Tibial artery (tissue), 4 donors: Measurements from ENCODE around the gene ACSS1.

ENCODE experiments used
- DNase-seq, 2 donors: peaks; one replicate each; pipeline ENCODE4 v3.0.0-alpha.2; 2019
- H3K27ac ChIP-seq, 2 donors: fragments of 200-600 bp; sonication (generic) in 1 of 2; 1 replicate in 1 of 2; 2 replicates in 1 of 2; pipeline ENCODE4 v1.5.1; 2018 to 2019; ENCODE audit warnings: mild to moderate bottlenecking in 1 of 2
- H3K27me3 ChIP-seq, 2 donors: fragments of 200-600 bp; sonication (generic) in 1 of 2; one replicate each; pipeline versions ENCODE4 v1.5.1 to v1.6.0; 2016 to 2019
- H3K36me3 ChIP-seq, 3 donors: fragments of 200-600 bp; sonication (generic) in 2 of 3; one replicate each; pipeline ENCODE4 v1.5.1; 2016 to 2019; ENCODE audit warnings: mild to moderate bottlenecking in 2 of 3
- H3K4me1 ChIP-seq, 4 donors: fragments of 200-600 bp; sonication (generic) in 2 of 4; 1 replicate in 3 of 4; 2 replicates in 1 of 4; pipeline ENCODE4 v1.5.1; 2016 to 2019
- H3K4me3 ChIP-seq, 2 donors: fragments of 200-600 bp; sonication (generic) in 1 of 2; 1 replicate in 1 of 2; 2 replicates in 1 of 2; pipeline ENCODE4 v1.5.1; 2018 to 2019; ENCODE audit warnings: mild to moderate bottlenecking in 2 of 2
- H3K9me3 ChIP-seq, 3 donors: fragments of 200-600 bp; sonication (generic) in 1 of 3; one replicate each; pipeline ENCODE4 v1.5.1; 2016 to 2019
- intact Hi-C: fragments of 100-400 bp; cut with DNase I; formaldehyde crosslinking; loops from one replicate; pipeline ENCODE4 v1.15.0; 2023; ENCODE audit warnings: low total_unique reads
- TF ChIP-seq, protein P1 (sequence below), 2 experiments: fragments of 200-600 bp in 1 of 2; fragments of 450-650 bp in 1 of 2; IDR thresholded peaks; one replicate each; pipeline ENCODE4 v1.5.1; 2017 to 2019; ENCODE audit warnings: antibody characterized with exemption in 2 of 2, mild to moderate bottlenecking in 1 of 2, moderate library complexity in 1 of 2

ACSS1 gene

DNA sequence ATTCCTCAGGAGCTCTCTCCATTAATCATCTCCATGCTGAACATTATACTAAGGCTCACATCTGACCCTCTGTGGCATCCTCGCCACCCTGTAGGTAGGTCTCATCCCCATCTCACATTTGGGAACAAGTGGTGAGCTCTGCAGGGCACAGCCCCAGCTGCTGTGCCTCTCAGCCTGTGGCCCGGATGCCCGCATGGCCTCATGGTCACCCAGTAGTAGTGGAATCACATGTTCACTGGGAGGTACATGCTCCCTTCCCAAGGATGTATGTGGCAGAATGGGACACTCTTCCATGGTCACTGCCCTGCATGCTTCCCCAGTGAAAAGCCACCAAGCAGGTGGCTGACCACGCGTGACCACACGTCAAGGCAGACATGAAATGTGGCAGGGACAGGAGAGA lies 39.1 kb downstream of the ACSS1 start:
- Histone ChIP-seq H3K36me3 (peaks cover 7 to 82% (median 54%) of the 10 kb centered on the region in 3 donors), H3K9me3 (no peaks in the 10 kb centered on the region), H3K4me1 (peaks cover 0 to 23% (median 0%) of the 10 kb centered on the region in 4 donors), H3K4me3 (no peak overlapping the region), H3K27me3 (no peaks in the 10 kb centered on the region), H3K27ac (no peak overlapping the region)
- TF ChIP-seq, protein P1, sequence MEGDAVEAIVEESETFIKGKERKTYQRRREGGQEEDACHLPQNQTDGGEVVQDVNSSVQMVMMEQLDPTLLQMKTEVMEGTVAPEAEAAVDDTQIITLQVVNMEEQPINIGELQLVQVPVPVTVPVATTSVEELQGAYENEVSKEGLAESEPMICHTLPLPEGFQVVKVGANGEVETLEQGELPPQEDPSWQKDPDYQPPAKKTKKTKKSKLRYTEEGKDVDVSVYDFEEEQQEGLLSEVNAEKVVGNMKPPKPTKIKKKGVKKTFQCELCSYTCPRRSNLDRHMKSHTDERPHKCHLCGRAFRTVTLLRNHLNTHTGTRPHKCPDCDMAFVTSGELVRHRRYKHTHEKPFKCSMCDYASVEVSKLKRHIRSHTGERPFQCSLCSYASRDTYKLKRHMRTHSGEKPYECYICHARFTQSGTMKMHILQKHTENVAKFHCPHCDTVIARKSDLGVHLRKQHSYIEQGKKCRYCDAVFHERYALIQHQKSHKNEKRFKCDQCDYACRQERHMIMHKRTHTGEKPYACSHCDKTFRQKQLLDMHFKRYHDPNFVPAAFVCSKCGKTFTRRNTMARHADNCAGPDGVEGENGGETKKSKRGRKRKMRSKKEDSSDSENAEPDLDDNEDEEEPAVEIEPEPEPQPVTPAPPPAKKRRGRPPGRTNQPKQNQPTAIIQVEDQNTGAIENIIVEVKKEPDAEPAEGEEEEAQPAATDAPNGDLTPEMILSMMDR (IDR thresholded peaks at IDR 0.05) = no peak
- DNase-seq = peak; percentile 7 to 52
- intact Hi-C loops = no loop called here

DNA sequence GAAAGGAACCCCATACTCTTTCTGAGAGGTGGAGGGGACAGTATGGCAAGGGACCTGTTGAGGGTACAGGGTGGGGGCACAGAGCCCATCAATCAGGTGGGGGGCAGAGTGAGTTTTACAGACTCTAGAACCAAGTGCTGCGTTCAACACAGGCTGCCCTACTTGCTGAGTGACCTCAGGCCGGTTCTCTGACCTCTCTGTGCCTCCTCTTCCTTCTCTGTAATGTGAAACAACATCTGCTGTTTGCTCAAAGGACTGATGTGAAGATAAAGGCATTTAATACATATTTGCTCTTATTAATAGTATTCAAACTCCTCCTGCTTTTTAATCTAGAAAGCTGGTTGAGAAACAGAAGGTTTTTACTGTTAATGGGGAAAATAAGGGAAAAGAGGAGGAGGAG lies 39.5 kb downstream of the ACSS1 start:
- TF ChIP-seq, protein P1 (IDR thresholded peaks at IDR 0.05) = no peak
- H3K4me3 ChIP-seq = no peak overlapping the region
- H3K27me3 ChIP-seq = no peaks in the 10 kb centered on the region
- no peaks in the 10 kb centered on the region for H3K9me3 ChIP-seq
- intact Hi-C loops = no loop called here
- no peak overlapping the region for H3K27ac ChIP-seq
- peaks cover 11 to 86% (median 58%) of the 10 kb centered on the region in 3 donors for H3K36me3 ChIP-seq
- DNase-seq = no peak
- peaks cover 0 to 23% (median 0%) of the 10 kb centered on the region in 4 donors for H3K4me1 ChIP-seq

DNA sequence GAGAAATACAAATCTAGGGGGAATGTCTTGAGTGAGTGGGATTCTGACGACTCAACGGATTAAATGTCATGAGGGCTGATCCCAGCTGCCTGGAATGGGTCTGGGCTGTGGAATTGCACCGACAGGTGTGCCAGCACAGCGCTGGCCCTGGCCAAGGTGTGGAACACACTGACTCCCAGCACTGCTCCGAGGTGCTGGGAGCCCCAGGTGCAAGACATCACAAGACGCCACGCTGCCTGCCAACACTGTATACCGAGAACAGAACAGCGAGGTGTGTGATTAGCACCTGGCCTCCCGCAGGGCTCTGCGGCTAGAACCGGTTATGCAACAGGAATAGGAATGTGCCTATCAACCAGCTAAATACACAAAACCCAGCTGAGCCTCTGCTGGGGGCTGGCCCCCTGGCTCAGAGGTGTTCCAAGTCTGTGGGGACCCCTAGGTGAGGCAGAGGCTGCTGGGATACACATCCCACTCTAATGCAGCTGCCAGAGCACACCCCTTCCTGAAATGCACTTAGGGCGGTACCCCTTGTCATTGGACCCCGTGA lies 40.6 kb downstream of the ACSS1 start:
- Histone ChIP-seq H3K4me1 (peaks cover 0 to 16% (median 0%) of the 10 kb centered on the region in 4 donors), H3K36me3 (peaks cover 22 to 87% (median 62%) of the 10 kb centered on the region in 3 donors), H3K27me3 (no peaks in the 10 kb centered on the region), H3K4me3 (no peak overlapping the region), H3K27ac (no peak overlapping the region), H3K9me3 (no peaks in the 10 kb centered on the region)
- TF ChIP-seq, protein P1 (IDR thresholded peaks at IDR 0.05) = no peak
- peak; percentile 16 to 63 for DNase-seq
- intact Hi-C loops = no loop called here

DNA sequence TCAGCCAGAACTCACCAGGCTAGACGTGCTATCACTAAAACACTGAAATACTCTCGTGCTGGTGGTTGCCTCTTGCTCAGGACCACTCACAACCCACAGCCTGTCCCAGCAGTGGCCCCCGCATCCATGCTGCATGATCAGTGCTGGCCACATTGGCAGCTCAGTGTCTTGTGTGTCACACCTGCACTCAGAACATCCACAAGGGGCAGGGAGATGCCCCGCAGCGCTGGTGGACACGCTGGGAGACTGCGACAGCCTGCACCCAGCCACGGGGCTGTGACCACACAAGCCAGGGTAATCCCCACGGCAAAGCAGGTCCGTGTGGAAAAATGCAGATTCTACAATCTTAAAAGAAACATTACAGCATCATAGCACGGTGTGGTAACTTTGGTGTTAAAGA lies 41.5 kb downstream of the ACSS1 start:
- Histone ChIP-seq H3K27me3 (no peaks in the 10 kb centered on the region), H3K27ac (no peak overlapping the region), H3K4me1 (peaks cover 0 to 15% (median 0%) of the 10 kb centered on the region in 4 donors), H3K36me3 (peaks cover 29 to 94% (median 71%) of the 10 kb centered on the region in 3 donors), H3K4me3 (no peak overlapping the region), H3K9me3 (no peaks in the 10 kb centered on the region)
- TF ChIP-seq, protein P1 (IDR thresholded peaks at IDR 0.05) = no peak
- peak; percentile 10 to 37 for DNase-seq
- intact Hi-C loops = no loop called here

DNA sequence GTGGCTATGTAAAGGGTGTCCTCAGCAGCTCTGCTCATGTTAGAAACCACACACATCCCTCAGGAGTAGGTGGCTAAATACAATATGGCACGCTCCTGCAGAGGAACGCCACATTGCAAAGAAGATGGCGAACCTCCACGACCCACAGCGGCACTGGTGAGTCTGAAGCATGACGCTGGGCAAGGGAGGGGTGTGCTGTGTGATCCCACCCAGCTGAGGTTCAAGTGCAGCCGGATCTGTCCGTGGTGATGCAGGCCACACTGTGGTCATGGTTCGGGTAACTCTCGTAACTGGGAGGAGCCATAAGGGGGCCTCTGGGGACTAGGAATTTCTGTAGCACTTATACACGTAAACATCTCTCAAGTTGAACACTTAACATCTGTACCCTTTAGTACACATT lies 42.0 kb downstream of the ACSS1 start:
- peak; percentile 5 to 54 for DNase-seq
- Histone ChIP-seq H3K27me3 (no peaks in the 10 kb centered on the region), H3K36me3 (peaks cover 29 to 94% (median 71%) of the 10 kb centered on the region in 3 donors), H3K9me3 (no peaks in the 10 kb centered on the region), H3K4me1 (peaks cover 0 to 14% (median 0%) of the 10 kb centered on the region in 4 donors), H3K4me3 (no peak overlapping the region), H3K27ac (no peak overlapping the region)
- intact Hi-C loops = no loop called here
- TF ChIP-seq, protein P1 (IDR thresholded peaks at IDR 0.05) = no peak
